HL-60 (cell line): Measurements from ENCODE around the gene CNR2.

Experiments used
- DNase-seq, 2 experiments: peaks; one replicate each; pipeline ENCODE4 v3.0.0-alpha.2; 2010 to 2020; ENCODE audit warnings: low read depth in 1 of 2, low spot score in 1 of 2
- H3K27ac ChIP-seq: fragments of 250-450 bp; sonication (Bioruptor Pico); replicated peaks from 2 replicates; pipeline ENCODE4 v1.5.1; 2020; ENCODE audit warnings: mild to moderate bottlenecking, moderate library complexity
- H3K27me3 ChIP-seq: fragments of 250-450 bp; sonication (Bioruptor Pico); 2 replicates; pipeline ENCODE4 v1.5.1; 2021; ENCODE audit warnings: mild to moderate bottlenecking, moderate library complexity; ENCODE audit not compliant: insufficient read depth, poor library complexity, severe bottlenecking
- H3K4me3 ChIP-seq: replicated peaks from 2 replicates; pipeline ENCODE4 v1.5.1; 2011; ENCODE audit warnings: mild to moderate bottlenecking, control low read depth, low read length; ENCODE audit not compliant: insufficient read depth
- GABPA ChIP-seq: IDR thresholded peaks from 2 replicates; pipeline ENCODE4 v1.6.1; 2012; ENCODE audit warnings: low read depth
- POLR2AphosphoS5 ChIP-seq: IDR thresholded peaks from 2 replicates; pipeline ENCODE4 v1.6.1; 2012; ENCODE audit warnings: low read depth
- SPI1 ChIP-seq: IDR thresholded peaks from 2 replicates; pipeline ENCODE4 v1.6.1; 2012; ENCODE audit warnings: low read depth, mild to moderate bottlenecking, borderline replicate concordance
- TF ChIP-seq, protein P1 (sequence below): IDR thresholded peaks from 2 replicates; pipeline ENCODE4 v1.6.1; 2012; ENCODE audit warnings: low read depth; ENCODE audit not compliant: insufficient replicate concordance
- TF ChIP-seq, protein P2 (sequence below): IDR thresholded peaks from one replicate; pipeline ENCODE4 v1.5.1; 2011; ENCODE audit warnings: low read length, control low read depth, inconsistent platforms; ENCODE audit not compliant: insufficient read depth

The CNR2 gene

DNA sequence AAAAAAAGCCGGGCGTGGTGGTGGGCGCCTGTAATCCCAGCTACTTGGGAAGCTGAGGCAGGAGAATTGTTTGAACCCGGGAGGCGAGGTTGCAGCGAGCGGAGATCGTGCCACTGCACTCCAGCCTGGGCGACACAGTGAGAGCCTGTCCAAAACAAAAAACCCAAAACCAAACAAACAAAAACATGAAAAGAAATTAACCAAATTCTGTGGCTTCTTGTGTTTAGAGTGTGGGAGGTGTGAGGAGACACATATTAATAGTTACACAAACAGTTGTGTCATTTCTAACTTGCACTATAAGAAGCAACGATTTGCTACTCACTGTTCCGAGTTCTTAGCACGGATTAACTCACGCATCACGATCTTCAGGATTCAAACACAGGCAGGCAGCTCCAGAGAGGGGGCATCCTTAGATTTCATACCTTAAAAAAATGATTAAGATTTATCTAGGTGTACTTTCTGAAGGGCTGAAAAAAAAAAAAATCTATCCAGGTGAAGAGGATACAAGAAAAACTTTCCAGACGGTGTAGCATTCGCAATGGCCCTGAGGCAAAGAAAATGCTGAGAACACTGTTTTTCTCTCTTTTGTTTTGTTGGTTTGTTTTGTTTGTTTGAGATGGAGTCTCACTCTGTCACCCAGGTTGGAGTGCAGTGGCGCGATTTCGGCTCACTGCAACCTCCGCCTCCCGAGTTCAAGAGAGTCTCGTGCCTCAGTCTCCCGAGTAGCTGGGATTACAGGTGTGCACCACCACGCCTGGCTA is 87.2 kb downstream of the CNR2 start:
- Histone ChIP-seq H3K4me3 (peak overlapping the region; percentile 93), H3K27ac (peak overlapping the region; percentile 78)
- TF ChIP-seq, protein P1, sequence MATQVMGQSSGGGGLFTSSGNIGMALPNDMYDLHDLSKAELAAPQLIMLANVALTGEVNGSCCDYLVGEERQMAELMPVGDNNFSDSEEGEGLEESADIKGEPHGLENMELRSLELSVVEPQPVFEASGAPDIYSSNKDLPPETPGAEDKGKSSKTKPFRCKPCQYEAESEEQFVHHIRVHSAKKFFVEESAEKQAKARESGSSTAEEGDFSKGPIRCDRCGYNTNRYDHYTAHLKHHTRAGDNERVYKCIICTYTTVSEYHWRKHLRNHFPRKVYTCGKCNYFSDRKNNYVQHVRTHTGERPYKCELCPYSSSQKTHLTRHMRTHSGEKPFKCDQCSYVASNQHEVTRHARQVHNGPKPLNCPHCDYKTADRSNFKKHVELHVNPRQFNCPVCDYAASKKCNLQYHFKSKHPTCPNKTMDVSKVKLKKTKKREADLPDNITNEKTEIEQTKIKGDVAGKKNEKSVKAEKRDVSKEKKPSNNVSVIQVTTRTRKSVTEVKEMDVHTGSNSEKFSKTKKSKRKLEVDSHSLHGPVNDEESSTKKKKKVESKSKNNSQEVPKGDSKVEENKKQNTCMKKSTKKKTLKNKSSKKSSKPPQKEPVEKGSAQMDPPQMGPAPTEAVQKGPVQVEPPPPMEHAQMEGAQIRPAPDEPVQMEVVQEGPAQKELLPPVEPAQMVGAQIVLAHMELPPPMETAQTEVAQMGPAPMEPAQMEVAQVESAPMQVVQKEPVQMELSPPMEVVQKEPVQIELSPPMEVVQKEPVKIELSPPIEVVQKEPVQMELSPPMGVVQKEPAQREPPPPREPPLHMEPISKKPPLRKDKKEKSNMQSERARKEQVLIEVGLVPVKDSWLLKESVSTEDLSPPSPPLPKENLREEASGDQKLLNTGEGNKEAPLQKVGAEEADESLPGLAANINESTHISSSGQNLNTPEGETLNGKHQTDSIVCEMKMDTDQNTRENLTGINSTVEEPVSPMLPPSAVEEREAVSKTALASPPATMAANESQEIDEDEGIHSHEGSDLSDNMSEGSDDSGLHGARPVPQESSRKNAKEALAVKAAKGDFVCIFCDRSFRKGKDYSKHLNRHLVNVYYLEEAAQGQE = no peak
- TF ChIP-seq, protein P2, sequence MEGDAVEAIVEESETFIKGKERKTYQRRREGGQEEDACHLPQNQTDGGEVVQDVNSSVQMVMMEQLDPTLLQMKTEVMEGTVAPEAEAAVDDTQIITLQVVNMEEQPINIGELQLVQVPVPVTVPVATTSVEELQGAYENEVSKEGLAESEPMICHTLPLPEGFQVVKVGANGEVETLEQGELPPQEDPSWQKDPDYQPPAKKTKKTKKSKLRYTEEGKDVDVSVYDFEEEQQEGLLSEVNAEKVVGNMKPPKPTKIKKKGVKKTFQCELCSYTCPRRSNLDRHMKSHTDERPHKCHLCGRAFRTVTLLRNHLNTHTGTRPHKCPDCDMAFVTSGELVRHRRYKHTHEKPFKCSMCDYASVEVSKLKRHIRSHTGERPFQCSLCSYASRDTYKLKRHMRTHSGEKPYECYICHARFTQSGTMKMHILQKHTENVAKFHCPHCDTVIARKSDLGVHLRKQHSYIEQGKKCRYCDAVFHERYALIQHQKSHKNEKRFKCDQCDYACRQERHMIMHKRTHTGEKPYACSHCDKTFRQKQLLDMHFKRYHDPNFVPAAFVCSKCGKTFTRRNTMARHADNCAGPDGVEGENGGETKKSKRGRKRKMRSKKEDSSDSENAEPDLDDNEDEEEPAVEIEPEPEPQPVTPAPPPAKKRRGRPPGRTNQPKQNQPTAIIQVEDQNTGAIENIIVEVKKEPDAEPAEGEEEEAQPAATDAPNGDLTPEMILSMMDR = no peak
- TF ChIP-seq SPI1 = no peak
- no peak for TF ChIP-seq GABPA
- TF ChIP-seq POLR2AphosphoS5 = no peak

DNA sequence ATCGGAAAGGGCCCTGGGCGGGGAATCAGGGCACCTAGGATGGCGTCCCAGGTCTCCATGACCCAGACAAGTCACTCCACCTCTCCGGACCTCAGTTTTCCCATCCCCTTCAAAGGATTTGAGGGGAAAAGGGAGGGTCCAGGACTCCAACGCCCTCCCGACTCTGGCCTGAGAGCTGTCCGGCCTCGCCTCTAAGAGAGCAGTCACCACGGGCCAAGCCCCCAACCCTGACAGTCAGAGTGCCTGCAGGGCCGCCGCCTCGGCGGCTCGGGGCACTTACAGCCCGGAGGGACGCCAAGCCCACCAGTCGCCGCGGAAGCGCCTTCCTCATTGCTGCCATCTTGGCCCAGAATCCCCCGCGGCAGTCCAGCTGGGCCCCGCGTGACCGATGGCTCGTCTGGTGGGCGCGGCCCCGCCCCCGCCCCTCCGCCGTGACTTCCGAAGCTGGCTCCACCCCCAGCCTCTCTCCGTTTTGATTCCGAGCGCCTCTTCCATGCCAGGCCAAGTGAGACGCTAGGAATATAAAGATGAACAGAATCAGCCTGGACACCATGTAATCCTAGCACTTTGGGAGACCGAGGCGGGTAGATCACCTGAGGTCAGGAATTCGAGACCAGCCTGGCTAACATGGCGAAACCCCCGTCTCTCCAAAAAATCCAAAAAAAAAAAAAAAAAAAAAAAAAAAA is 87.9 kb downstream of the CNR2 start, which contains the start of gene HMGCL:
Gene HMGCL (minus strand): TSS at position 354 of the 686 bp plus-strand sequence. CDS start 14 bp downstream, at position 340.
- peak within 1 kb of the TSS; percentile 78 for H3K27ac ChIP-seq
- TF ChIP-seq, protein P2 = no peak
- TF ChIP-seq GABPA = no peak
- TF ChIP-seq POLR2AphosphoS5 = peak; percentile 94
- TF ChIP-seq SPI1 = no peak; the same call in 1 of the 2 replicates
- TF ChIP-seq, protein P1 = peak; percentile 62
- H3K4me3 ChIP-seq = peak within 1 kb of the TSS; percentile 93
- peak; percentile 80 to 90 for DNase-seq
- no peaks in the 10 kb centered on the region for H3K27me3 ChIP-seq

More for the DNA sequence above, 87.2 kb downstream of the CNR2 start:
- no peak for DNase-seq
- no peaks in the 10 kb centered on the region for H3K27me3 ChIP-seq

DNA sequence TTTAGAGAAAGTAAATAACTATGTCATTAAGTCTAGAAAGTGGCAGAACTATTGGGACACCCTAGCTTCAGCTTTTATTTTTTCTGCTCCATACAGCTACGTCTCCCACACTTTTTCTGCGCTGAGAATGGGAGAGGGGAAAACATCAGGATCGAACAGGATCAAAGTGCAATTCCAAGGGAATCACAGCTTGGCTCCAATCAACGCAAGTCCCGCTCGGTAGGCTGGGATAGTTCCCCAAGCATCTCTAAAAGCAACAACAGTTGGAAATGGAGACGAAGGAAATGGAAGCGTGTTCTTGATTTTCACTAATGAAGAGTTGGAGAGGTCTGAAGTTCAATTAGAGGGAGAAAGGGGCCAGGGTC is 88.5 kb downstream of the CNR2 start:
- H3K27me3 ChIP-seq = no peaks in the 10 kb centered on the region
- peak overlapping the region; percentile 78 for H3K27ac ChIP-seq
- peak overlapping the region; percentile 93 for H3K4me3 ChIP-seq
- DNase-seq = no peak
- TF ChIP-seq POLR2AphosphoS5 (no peak), GABPA (no peak), SPI1 (no peak)
- TF ChIP-seq, protein P1 = no peak
- TF ChIP-seq, protein P2 = no peak
